Endothelial cell (in vitro differentiated cells): ENCODE measurements around the gene MOCS3. TPM values are rescaled to one million over a fixed set of nuclear protein-coding genes. Genes with fewer than 3 reads are reported as not detected.

Experiments used
- DNase-seq: peaks from one replicate; pipeline ENCODE4 v3.0.0; 2021; ENCODE audit warnings: low spot score
- H3K27ac Mint-ChIP-seq: one replicate; pipeline ENCODE4 v1.8.0; 2021; ENCODE audit warnings: mixed read lengths, inconsistent platforms; ENCODE audit not compliant: unreplicated experiment
- H3K27me3 Mint-ChIP-seq: one replicate; pipeline ENCODE4 v1.8.0; 2021; ENCODE audit warnings: mild to moderate bottlenecking, moderate library complexity, mixed read lengths, inconsistent platforms; ENCODE audit not compliant: unreplicated experiment
- H3K36me3 Mint-ChIP-seq: one replicate; pipeline ENCODE4 v1.8.0; 2021; ENCODE audit warnings: mild to moderate bottlenecking, low read depth, mixed read lengths, inconsistent platforms; ENCODE audit not compliant: unreplicated experiment
- H3K4me1 Mint-ChIP-seq: one replicate; pipeline ENCODE4 v1.8.0; 2021; ENCODE audit warnings: mild to moderate bottlenecking, mixed read lengths, inconsistent platforms; ENCODE audit not compliant: unreplicated experiment
- H3K4me3 Mint-ChIP-seq: one replicate; pipeline ENCODE4 v1.8.0; 2021; ENCODE audit warnings: mild to moderate bottlenecking, mixed read lengths, inconsistent platforms; ENCODE audit not compliant: unreplicated experiment
- H3K9me3 Mint-ChIP-seq: one replicate; pipeline ENCODE4 v1.8.0; 2021; ENCODE audit warnings: mixed read lengths, inconsistent platforms; ENCODE audit not compliant: unreplicated experiment
- CTCF ChIP-seq: fragments of 200-600 bp; sonication (generic); IDR thresholded peaks from one replicate; pipeline ENCODE4 v1.5.0; 2021; ENCODE audit warnings: antibody characterized with exemption; ENCODE audit not compliant: unreplicated experiment
- total RNA-seq: library from RNA; stranded (reverse); fragmentation: NEBNext Ultra II Directional; extraction: Animal tissue kit (Norgen Biotek cat#: 25700); gene quantifications from one replicate; pipeline ENCODE4 v1.2.1, GENCODE V29; 2021; ENCODE audit not compliant: unreplicated experiment

MOCS3 gene
- total RNA-seq, 1 donor from 2014 or later = 6.3 TPM

GRCh38 chr20:50980851-50981713 lies 22.5 kb downstream of the MOCS3 start:
- TF ChIP-seq CTCF = peak; percentile 91
- Mint-ChIP-seq H3K36me3 (peaks cover 2% of the 10 kb centered on the region), H3K4me3 (no peak overlapping the region), H3K27me3 (peaks cover 2% of the 10 kb centered on the region), H3K27ac (no peak overlapping the region), H3K9me3 (no peaks in the 10 kb centered on the region), H3K4me1 (peaks cover 3% of the 10 kb centered on the region)
- peak; percentile 73 for DNase-seq

- H3K36me3 Mint-ChIP-seq = peaks cover 2% of the 10 kb centered on the region
- TF ChIP-seq CTCF = no peak
- no peak overlapping the region for H3K27ac Mint-ChIP-seq
- H3K27me3 Mint-ChIP-seq = peaks cover 2% of the 10 kb centered on the region
- peaks cover 3% of the 10 kb centered on the region for H3K4me1 Mint-ChIP-seq
- H3K4me3 Mint-ChIP-seq = no peak overlapping the region
- DNase-seq = no peak
- H3K9me3 Mint-ChIP-seq = no peaks in the 10 kb centered on the region
Observed at GRCh38 chr20:50981714-50982048, 23.1 kb downstream of the MOCS3 start.

- H3K4me1 Mint-ChIP-seq = peaks cover 3% of the 10 kb centered on the region
Observed at GRCh38 chr20:50982363-50982762, 23.7 kb downstream of the MOCS3 start.

GRCh38 chr20:50983321-50983720 lies 24.7 kb downstream of the MOCS3 start:
- Mint-ChIP-seq H3K4me1 (peaks cover 3% of the 10 kb centered on the region), H3K36me3 (peaks cover 2% of the 10 kb centered on the region), H3K27ac (no peak overlapping the region), H3K27me3 (peaks cover 4% of the 10 kb centered on the region), H3K4me3 (no peak overlapping the region), H3K9me3 (no peaks in the 10 kb centered on the region)
- no peak for DNase-seq
- TF ChIP-seq CTCF = no peak

More at GRCh38 chr20:50982363-50982762, 23.7 kb downstream of the MOCS3 start:
- DNase-seq = no peak
- Mint-ChIP-seq H3K27me3 (peaks cover 4% of the 10 kb centered on the region), H3K9me3 (no peaks in the 10 kb centered on the region), H3K4me3 (no peak overlapping the region), H3K36me3 (peaks cover 2% of the 10 kb centered on the region), H3K27ac (no peak overlapping the region)
- TF ChIP-seq CTCF = no peak

GRCh38 chr20:50987493-50988210 lies 29.0 kb downstream of the MOCS3 start:
- Mint-ChIP-seq H3K27me3 (peaks cover 3% of the 10 kb centered on the region), H3K4me1 (no peaks in the 10 kb centered on the region), H3K9me3 (no peaks in the 10 kb centered on the region), H3K36me3 (no peaks in the 10 kb centered on the region), H3K4me3 (no peak overlapping the region), H3K27ac (no peak overlapping the region)
- peak; percentile 89 for DNase-seq
- peak; percentile 92 for TF ChIP-seq CTCF
